Thoracic aorta (tissue), 2 donors: Measurements from ENCODE around the gene SEH1L. TPM values are rescaled to one million over a fixed set of nuclear protein-coding genes. Genes with fewer than 3 reads are reported as not detected.
"Not testable (repeated sequence)": the region's sequence is repeated elsewhere in the genome, so short reads cannot be mapped to it uniquely, and the experiment has no call there.

Experiments used
- ATAC-seq: fragments of 150-250 bp; one replicate; pipeline ENCODE4 v1.8.0; 2017; ENCODE audit warnings: low read depth; ENCODE audit not compliant: insufficient number of reproducible peaks, low FRiP score
- DNase-seq: peaks from one replicate; pipeline ENCODE4 v3.0.0-alpha.2; 2020; ENCODE audit warnings: low spot score
- H3K27ac ChIP-seq, 2 donors: fragments of 200-600 bp; sonication (generic); 1 replicate in 1 of 2; 2 replicates in 1 of 2; pipeline ENCODE4 v1.5.1; 2016; ENCODE audit warnings: mild to moderate bottlenecking in 2 of 2, moderate library complexity in 2 of 2
- H3K27me3 ChIP-seq: fragments of 200-600 bp; sonication (generic); replicated peaks from 2 replicates; pipeline ENCODE4 v1.6.0; 2016; ENCODE audit warnings: mild to moderate bottlenecking; ENCODE audit not compliant: insufficient read depth
- H3K36me3 ChIP-seq: fragments of 200-600 bp; sonication (generic); one replicate; pipeline ENCODE4 v1.5.1; 2016
- H3K4me1 ChIP-seq, 2 donors: fragments of 200-600 bp; sonication (generic); 1 replicate in 1 of 2; 2 replicates in 1 of 2; pipeline versions ENCODE4 v1.5.1 to v1.6.0; 2016; ENCODE audit warnings: low read depth in 2 of 2, mild to moderate bottlenecking in 1 of 2; ENCODE audit not compliant: control insufficient read depth in 1 of 2
- H3K4me3 ChIP-seq: fragments of 200-600 bp; sonication (generic); 2 replicates; pipeline ENCODE4 v1.5.1; 2016; ENCODE audit warnings: mild to moderate bottlenecking
- H3K9me3 ChIP-seq: fragments of 200-600 bp; sonication (generic); 2 replicates; pipeline ENCODE4 v1.5.1; 2016
- total RNA-seq, 2 donors: library from RNA; depleted of rRNA; stranded (reverse); fragments of >200 nt; gene quantifications; one replicate each; pipeline versions ENCODE4 v1.1.0 to v1.2.3, GENCODE V29; 2016
- TF ChIP-seq, protein P1 (sequence below): fragments of 200-600 bp; sonication (generic); IDR thresholded peaks from one replicate; pipeline ENCODE4 v1.5.1; 2019; ENCODE audit warnings: antibody characterized with exemption

SEH1L gene
- total RNA-seq, 2 donors from 2014 or later, result 26.7 to 61.1 TPM

DNA sequence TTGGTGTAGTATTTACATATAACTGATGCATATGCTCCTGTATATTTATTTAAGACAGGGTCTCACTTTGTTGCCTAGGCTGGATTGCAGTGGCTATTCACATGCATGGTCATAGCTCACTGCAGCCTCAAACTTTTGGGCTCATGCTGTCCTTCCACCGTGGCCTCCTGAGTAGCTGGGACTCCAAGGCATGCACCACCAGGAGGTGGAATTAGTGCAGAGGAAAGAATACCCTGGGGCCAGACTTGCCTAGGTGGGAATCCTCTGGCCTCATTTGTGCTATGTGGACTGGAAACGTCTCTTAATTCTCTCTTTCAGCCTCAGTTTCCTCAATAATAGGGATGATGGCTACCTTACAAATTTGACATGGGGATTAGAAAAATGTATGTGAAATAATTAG is 45.6 kb downstream of the SEH1L start:
- Histone ChIP-seq H3K4me3 (no peak overlapping the region), H3K27me3 (no peaks in the 10 kb centered on the region), H3K36me3 (no peaks in the 10 kb centered on the region), H3K4me1 (peaks cover 10 to 16% of the 10 kb centered on the region in 2 donors), H3K9me3 (no peaks in the 10 kb centered on the region), H3K27ac (no peak overlapping the region)
- DNase-seq (no peak), ATAC-seq (no peak)
- TF ChIP-seq, protein P1, sequence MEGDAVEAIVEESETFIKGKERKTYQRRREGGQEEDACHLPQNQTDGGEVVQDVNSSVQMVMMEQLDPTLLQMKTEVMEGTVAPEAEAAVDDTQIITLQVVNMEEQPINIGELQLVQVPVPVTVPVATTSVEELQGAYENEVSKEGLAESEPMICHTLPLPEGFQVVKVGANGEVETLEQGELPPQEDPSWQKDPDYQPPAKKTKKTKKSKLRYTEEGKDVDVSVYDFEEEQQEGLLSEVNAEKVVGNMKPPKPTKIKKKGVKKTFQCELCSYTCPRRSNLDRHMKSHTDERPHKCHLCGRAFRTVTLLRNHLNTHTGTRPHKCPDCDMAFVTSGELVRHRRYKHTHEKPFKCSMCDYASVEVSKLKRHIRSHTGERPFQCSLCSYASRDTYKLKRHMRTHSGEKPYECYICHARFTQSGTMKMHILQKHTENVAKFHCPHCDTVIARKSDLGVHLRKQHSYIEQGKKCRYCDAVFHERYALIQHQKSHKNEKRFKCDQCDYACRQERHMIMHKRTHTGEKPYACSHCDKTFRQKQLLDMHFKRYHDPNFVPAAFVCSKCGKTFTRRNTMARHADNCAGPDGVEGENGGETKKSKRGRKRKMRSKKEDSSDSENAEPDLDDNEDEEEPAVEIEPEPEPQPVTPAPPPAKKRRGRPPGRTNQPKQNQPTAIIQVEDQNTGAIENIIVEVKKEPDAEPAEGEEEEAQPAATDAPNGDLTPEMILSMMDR, result no peak

GRCh38 chr18:12995424-12995823 is 47.6 kb downstream of the SEH1L start:
- TF ChIP-seq, protein P1, result no peak
- no peak for ATAC-seq
- H3K27ac ChIP-seq, result no peak overlapping the region
- peaks cover 3% of the 10 kb centered on the region for H3K36me3 ChIP-seq
- peaks cover 10 to 13% of the 10 kb centered on the region in 2 donors for H3K4me1 ChIP-seq
- no peaks in the 10 kb centered on the region for H3K27me3 ChIP-seq
- no peaks in the 10 kb centered on the region for H3K9me3 ChIP-seq
- DNase-seq, result no peak
- no peak overlapping the region for H3K4me3 ChIP-seq

DNA sequence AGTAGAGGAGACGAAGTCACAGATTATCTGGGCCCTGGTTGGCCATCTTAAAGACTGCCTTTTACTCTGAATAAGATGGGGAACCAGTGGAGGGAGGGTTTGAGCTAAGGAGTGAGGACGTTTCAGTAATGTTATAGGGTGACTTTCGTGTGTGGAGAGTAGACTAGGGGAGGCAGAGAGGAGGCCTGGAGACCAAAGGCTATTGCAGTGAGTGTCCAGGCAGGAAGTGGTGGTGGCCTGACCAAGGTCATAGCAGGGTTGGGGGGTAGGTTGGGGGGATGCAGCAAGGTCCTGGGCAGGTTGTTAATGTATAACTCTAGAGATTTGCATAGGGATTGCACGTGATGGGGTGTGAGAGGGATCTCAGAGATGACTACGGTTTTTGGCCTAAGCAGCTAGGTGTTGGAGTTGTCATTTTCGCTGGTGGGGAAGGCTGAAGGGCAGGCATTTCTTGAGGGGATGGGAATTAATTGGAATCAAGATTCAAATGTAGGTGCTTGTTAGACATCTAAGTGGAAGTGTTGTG is 48.2 kb downstream of the SEH1L start:
- Histone ChIP-seq H3K27ac (no peak overlapping the region), H3K36me3 (peaks cover 9% of the 10 kb centered on the region), H3K27me3 (no peaks in the 10 kb centered on the region), H3K4me1 (peaks cover 10 to 11% of the 10 kb centered on the region in 2 donors), H3K4me3 (no peak overlapping the region), H3K9me3 (no peaks in the 10 kb centered on the region)
- ATAC-seq (no peak), DNase-seq (no peak)
- TF ChIP-seq, protein P1, result no peak

DNA sequence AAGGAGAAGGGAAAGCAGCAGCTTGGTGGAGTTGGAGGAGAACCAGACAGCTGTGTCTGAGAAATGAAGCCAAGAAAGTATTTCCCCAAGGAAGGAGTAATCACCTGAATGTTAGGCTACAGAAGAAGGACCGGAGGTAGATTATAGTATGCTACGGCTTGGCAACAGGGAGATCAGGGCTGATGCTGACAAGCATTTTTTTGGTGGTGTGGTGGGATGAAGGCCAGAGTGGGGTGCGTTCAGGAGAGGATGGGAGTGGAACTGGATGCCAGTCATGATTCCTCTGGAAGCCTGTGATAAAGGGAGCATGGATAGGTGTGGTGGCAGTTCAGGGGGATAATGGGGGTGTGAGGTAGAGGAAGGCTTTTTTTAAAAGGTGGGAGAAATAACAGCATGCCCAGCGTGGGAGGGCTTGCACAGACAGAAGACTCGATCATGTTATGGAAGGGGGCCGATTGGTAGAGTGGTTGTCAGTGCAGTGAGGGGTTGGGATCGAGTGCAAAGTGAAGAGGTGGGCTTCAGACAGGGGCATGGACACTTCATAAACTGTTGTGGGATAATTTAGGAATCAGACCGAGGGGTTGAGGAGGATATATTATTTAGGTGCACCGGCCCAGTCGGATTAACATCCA is 49.0 kb downstream of the SEH1L start:
- H3K4me1 ChIP-seq, result peaks cover 10 to 11% of the 10 kb centered on the region in 2 donors
- DNase-seq, result no peak
- H3K4me3 ChIP-seq, result no peak overlapping the region
- no peaks in the 10 kb centered on the region for H3K27me3 ChIP-seq
- H3K9me3 ChIP-seq, result no peaks in the 10 kb centered on the region
- TF ChIP-seq, protein P1, result no peak
- H3K36me3 ChIP-seq, result peaks cover 12% of the 10 kb centered on the region
- H3K27ac ChIP-seq, result no peak overlapping the region
- ATAC-seq, result no peak

DNA sequence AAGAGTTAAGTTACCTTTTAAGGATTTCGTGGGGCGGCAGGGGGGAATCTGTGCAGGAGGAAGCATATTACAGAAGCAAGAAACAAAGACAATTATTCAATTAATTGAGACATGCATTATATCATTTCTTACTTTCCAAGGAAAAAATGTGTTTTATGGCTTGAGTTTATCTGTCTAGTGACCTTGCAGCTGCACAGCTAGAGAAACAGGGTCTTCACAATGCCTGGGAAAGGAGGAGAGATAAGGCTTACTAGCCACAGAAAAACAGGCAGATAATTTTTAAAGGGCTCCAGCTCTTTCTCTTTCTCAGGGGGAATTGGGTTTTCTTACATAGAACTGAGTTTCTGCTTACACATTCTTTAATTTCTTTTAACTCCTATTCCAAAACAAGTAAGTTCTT is 49.5 kb downstream of the SEH1L start:
- not testable (repeated sequence) for H3K4me3 ChIP-seq, H3K4me1 ChIP-seq, H3K9me3 ChIP-seq, H3K27me3 ChIP-seq, H3K27ac ChIP-seq, ATAC-seq, DNase-seq
- H3K36me3 ChIP-seq, result peaks cover 12% of the 10 kb centered on the region
